Panc1 (cell line): ENCODE results near the gene CREBBP. TPM values are rescaled to one million over a fixed set of nuclear protein-coding genes. Genes with fewer than 3 reads are reported as not detected.

Source experiments
- ATAC-seq: fragments of 200-7000 bp; cut with Tn5 transposase; 2 replicates; pipeline ENCODE4 v1.9.1; 2020; ENCODE audit warnings: mild to moderate bottlenecking, moderate library complexity
- BruUV-seq: library from RNA; stranded (reverse); fragments of 400-500 nt; replicated peaks from 2 replicates; lab custom pipeline; 2021; lab: Mats Ljungman, UMichigan
- CTCF ChIA-PET: fragments of 300-600 bp; sonication (Branson Sonifier 250); formaldehyde crosslinking; loops from one replicate; lab custom pipeline; 2022; ENCODE audit warnings: antibody characterized with exemption; lab: Charles Lee
- POLR2A ChIA-PET: fragments of 300-600 bp; sonication (Branson Sonifier 250); formaldehyde crosslinking; loops from one replicate; lab custom pipeline; 2022; ENCODE audit warnings: antibody characterized with exemption; lab: Charles Lee
- DNase-seq: peaks from one replicate; pipeline ENCODE4 v3.0.0-alpha.2; 2010; ENCODE audit warnings: low read depth, low spot score
- H3K27ac ChIP-seq: 2 replicates; pipeline ENCODE4 v1.5.1; 2011; ENCODE audit warnings: mild to moderate bottlenecking, low read length, inconsistent platforms
- H3K27me3 ChIP-seq: fragments of 200-500 bp; sonication (Bioruptor generic); 2 replicates; pipeline ENCODE4 v1.6.0; 2014; ENCODE audit warnings: low read length, inconsistent platforms; ENCODE audit not compliant: control insufficient read depth, insufficient read depth
- H3K36me3 ChIP-seq: fragments of 200-500 bp; sonication (Bioruptor generic); 2 replicates; pipeline ENCODE4 v1.5.1; 2014; ENCODE audit warnings: inconsistent platforms, mild to moderate bottlenecking, low read length, moderate library complexity; ENCODE audit not compliant: control insufficient read depth, insufficient read depth
- H3K4me1 ChIP-seq: 2 replicates; pipeline ENCODE4 v1.5.1; 2011; ENCODE audit warnings: inconsistent platforms, mild to moderate bottlenecking, low read length, moderate library complexity; ENCODE audit not compliant: control insufficient read depth, insufficient read depth
- H3K4me3 ChIP-seq, 2 experiments: 2 replicates each; pipeline ENCODE4 v1.5.1; 2011 to 2012; ENCODE audit warnings: low read depth in 2 of 2, low read length in 2 of 2, mild to moderate bottlenecking in 2 of 2, inconsistent platforms in 1 of 2, moderate library complexity in 1 of 2
- H3K9me3 ChIP-seq: fragments of 200-500 bp; sonication (Bioruptor generic); 2 replicates; pipeline ENCODE4 v1.5.1; 2014; ENCODE audit warnings: low read depth, mild to moderate bottlenecking, inconsistent platforms, low read length, moderate library complexity; ENCODE audit not compliant: control insufficient read depth, insufficient read depth
- CTCF ChIP-seq: fragments of 450-650 bp; IDR thresholded peaks from 2 replicates; pipeline ENCODE4 v1.5.1; 2017; ENCODE audit warnings: mild to moderate bottlenecking
- POLR2AphosphoS5 ChIP-seq: IDR thresholded peaks from 2 replicates; pipeline ENCODE4 v1.6.1; 2012; ENCODE audit warnings: mild to moderate bottlenecking, low read depth, low read length, moderate library complexity
- REST ChIP-seq, 2 experiments: IDR thresholded peaks; 2 replicates each; pipeline ENCODE4 v1.6.1; 2011 to 2012; ENCODE audit warnings: low read depth in 2 of 2, control low read depth in 1 of 2, low read length in 1 of 2, mild to moderate bottlenecking in 1 of 2, moderate library complexity in 1 of 2; ENCODE audit not compliant: insufficient read depth in 1 of 2
- SIN3A ChIP-seq: IDR thresholded peaks from 2 replicates; pipeline ENCODE4 v1.6.1; 2012; ENCODE audit warnings: low read depth, mild to moderate bottlenecking, low read length, moderate library complexity, borderline replicate concordance; ENCODE audit not compliant: insufficient read depth
- TCF7L2 ChIP-seq: IDR thresholded peaks from 2 replicates; pipeline ENCODE4 v1.6.1; 2011; ENCODE audit warnings: mild to moderate bottlenecking, low read depth, low read length, inconsistent platforms
- in situ Hi-C: cut with HindIII; loops from 2 replicates; pipeline ENCODE4 v1.10.0; 2016; ENCODE audit warnings: low sequenced_read_pairs, low pct_unique_long_range_greater_than_20kb
- intact Hi-C: fragments of 100-400 bp; cut with micrococcal nuclease; formaldehyde crosslinking; loops from one replicate; pipeline ENCODE4 v1.10.0; 2022; ENCODE audit not compliant: unreplicated experiment
- total RNA-seq: library from RNA; stranded (reverse); gene quantifications from one replicate; pipeline ENCODE4 v1.2.1, GENCODE V29; 2021; ENCODE audit not compliant: unreplicated experiment

Gene CREBBP
- total RNA-seq, 1 experiment from 2014 or later = 60.2 TPM

- Histone ChIP-seq H3K4me3 (no peak overlapping the region), H3K27me3 (no peaks in the 10 kb centered on the region), H3K27ac (no peak overlapping the region), H3K9me3 (no peaks in the 10 kb centered on the region), H3K4me1 (no peaks in the 10 kb centered on the region), H3K36me3 (0 out of 2 replicates have a peak, but pooled peaks cover 8% of the 10 kb centered on the region)
- TF ChIP-seq POLR2AphosphoS5 = no peak
- TF ChIP-seq TCF7L2 = no peak
- TF ChIP-seq REST (IDR thresholded peaks at IDR 0.05; ENCODE audit: insufficient read depth in 1 of 2, low read depth in 2 of 2, low read length in 1 of 2) = no peak
- TF ChIP-seq CTCF = no peak
- no peak for TF ChIP-seq SIN3A
- no TSS peak for BruUV-seq
- ChIA-PET CTCF (interaction anchor here (0.6 kb wide), 1 partner anchor 1375 kb away, joined by 13 read pairs; no protein-coding TSS in a partner anchor), POLR2A (no interaction called here)
- ATAC-seq (0 out of 2 replicates have a peak, but pooled peaks have one; percentile 50), DNase-seq (no peak)
- intact Hi-C loops (no loop called here), in situ Hi-C loops (no loop called here)
These were observed 92.4 kb downstream of the CREBBP start for GRCh38 chr16:3787924-3788661.

- in situ Hi-C loops = no loop called here
- CTCF ChIA-PET = no interaction called here
These were observed 95.1 kb downstream of the CREBBP start for GRCh38 chr16:3785413-3785812.

More at GRCh38 chr16:3785413-3785812, 95.1 kb downstream of the CREBBP start:
- ATAC-seq (no peak), DNase-seq (no peak)
- POLR2A ChIA-PET = no interaction called here
- no TSS peak for BruUV-seq
- no peaks in the 10 kb centered on the region for H3K9me3 ChIP-seq
- H3K4me1 ChIP-seq = no peaks in the 10 kb centered on the region
- TF ChIP-seq TCF7L2 = no peak
- TF ChIP-seq POLR2AphosphoS5 = no peak
- no peak for TF ChIP-seq SIN3A
- no peak for TF ChIP-seq CTCF
- TF ChIP-seq REST (IDR thresholded peaks at IDR 0.05; ENCODE audit: insufficient read depth in 1 of 2, low read depth in 2 of 2, low read length in 1 of 2) = no peak
- no peak overlapping the region for H3K27ac ChIP-seq
- no peak overlapping the region for H3K4me3 ChIP-seq
- H3K36me3 ChIP-seq = no peaks in the 10 kb centered on the region
- no peaks in the 10 kb centered on the region for H3K27me3 ChIP-seq
- intact Hi-C loops = no loop called here
